Measurements from ENCODE around the gene MRPS5.

DNA sequence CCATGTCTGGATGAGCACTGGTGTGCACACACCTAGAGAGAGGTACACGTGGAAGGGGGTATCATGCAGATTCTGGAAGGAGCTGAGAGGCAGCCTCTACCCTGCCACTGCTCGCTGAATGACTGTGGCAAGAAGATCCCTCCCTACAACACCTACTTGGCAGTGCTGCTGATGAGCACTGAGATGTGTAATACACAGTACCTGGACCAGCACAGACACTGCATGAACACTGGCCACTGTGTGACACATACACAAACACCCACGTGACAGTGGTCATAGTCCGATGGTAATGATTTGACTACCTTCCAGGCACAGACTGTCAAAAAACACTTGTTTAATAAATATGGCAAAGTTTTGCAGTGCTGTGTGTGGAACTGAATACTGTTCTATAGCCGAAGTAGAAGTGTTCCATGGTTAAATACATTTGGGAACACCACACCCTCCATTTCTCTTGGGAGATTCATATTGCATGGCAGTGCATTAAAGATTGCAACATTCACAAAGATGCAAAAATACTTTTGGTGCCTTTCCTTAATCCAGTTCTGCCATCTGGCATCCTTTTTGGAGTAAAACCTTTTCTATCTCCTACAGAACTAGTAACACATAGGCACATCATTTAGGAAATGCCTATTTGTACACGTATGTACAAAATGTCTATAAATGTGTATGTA, 29.6 kb downstream of the MRPS5 start:
- TF ChIP-seq TAF1 (IDR thresholded peaks at IDR 0.05; ENCODE audit: borderline replicate concordance, low read depth, low read length) (no peak), POLR2AphosphoS5 (IDR thresholded peaks at IDR 0.05; ENCODE audit: low read depth, low read length) (no peak)
